GM23338 (cell line): ENCODE data around the gene NOPCHAP1. TPM values are rescaled to one million over a fixed set of nuclear protein-coding genes. Genes with fewer than 3 reads are reported as not detected.

Experiments used
- ATAC-seq: fragments of 200-7000 bp; cut with Tn5 transposase; 3 replicates; pipeline ENCODE4 v1.9.1; 2020
- DNase-seq: peaks from one replicate; pipeline ENCODE4 v3.0.0-alpha.2; 2015; ENCODE audit warnings: low spot score
- H2AFZ ChIP-seq: fragments of 200-600 bp; sonication (generic); 2 replicates; pipeline ENCODE4 v1.8.0; 2016; ENCODE audit warnings: antibody characterized with exemption, mild to moderate bottlenecking, moderate library complexity
- H3F3A ChIP-seq: fragments of 200-600 bp; sonication (generic); replicated peaks from 2 replicates; pipeline ENCODE4 v1.8.0; 2017; ENCODE audit warnings: antibody characterized with exemption, mixed run types, low read depth
- H3K27ac ChIP-seq: fragments of 200-600 bp; sonication (generic); 2 replicates; pipeline ENCODE4 v1.6.1; 2016; ENCODE audit warnings: low read depth
- H3K27me3 ChIP-seq: fragments of 200-600 bp; sonication (generic); 2 replicates; pipeline ENCODE4 v1.8.0; 2016; ENCODE audit warnings: mild to moderate bottlenecking, mixed run types, moderate library complexity; ENCODE audit not compliant: insufficient read depth
- H3K36me3 ChIP-seq: fragments of 200-600 bp; sonication (generic); 2 replicates; pipeline ENCODE4 v1.8.0; 2016; ENCODE audit warnings: mild to moderate bottlenecking; ENCODE audit not compliant: insufficient read depth
- H3K4me1 ChIP-seq: fragments of 200-600 bp; sonication (generic); 2 replicates; pipeline ENCODE4 v1.8.0; 2016; ENCODE audit warnings: mild to moderate bottlenecking, moderate library complexity; ENCODE audit not compliant: insufficient read depth
- H3K4me2 ChIP-seq: fragments of 200-600 bp; sonication (generic); 2 replicates; pipeline ENCODE4 v1.7.1; 2017; ENCODE audit warnings: mixed run types
- H3K4me3 ChIP-seq: fragments of 200-600 bp; sonication (generic); 2 replicates; pipeline ENCODE4 v1.6.1; 2016; ENCODE audit warnings: mixed run types
- H3K79me2 ChIP-seq: fragments of 200-600 bp; sonication (generic); replicated peaks from 2 replicates; pipeline ENCODE4 v1.8.0; 2017; ENCODE audit warnings: mild to moderate bottlenecking; ENCODE audit not compliant: insufficient read depth
- H3K9me2 ChIP-seq: fragments of 200-600 bp; sonication (generic); 2 replicates; pipeline ENCODE4 v1.8.0; 2017; ENCODE audit not compliant: insufficient read depth
- H4K20me1 ChIP-seq: fragments of 200-600 bp; sonication (generic); replicated peaks from 2 replicates; pipeline ENCODE4 v1.8.0; 2017; ENCODE audit warnings: mild to moderate bottlenecking; ENCODE audit not compliant: insufficient read depth
- H3K27ac Mint-ChIP-seq: 2 replicates; pipeline ENCODE4 v1.8.0; 2020; ENCODE audit warnings: inconsistent platforms, mild to moderate bottlenecking, moderate library complexity, mixed read lengths
- H3K27me3 Mint-ChIP-seq: 3 replicates; pipeline ENCODE4 v1.8.0; 2022; ENCODE audit warnings: low read depth, mild to moderate bottlenecking, moderate library complexity, mixed read lengths, inconsistent platforms; ENCODE audit not compliant: insufficient read depth, poor library complexity
- H3K36me3 Mint-ChIP-seq: 3 replicates; pipeline ENCODE4 v1.8.0; 2021; ENCODE audit warnings: low read depth, mild to moderate bottlenecking, inconsistent platforms, moderate library complexity, mixed read lengths
- H3K4me1 Mint-ChIP-seq: 3 replicates; pipeline ENCODE4 v1.8.0; 2020; ENCODE audit warnings: mild to moderate bottlenecking, inconsistent platforms, mixed read lengths
- H3K4me3 Mint-ChIP-seq: 3 replicates; pipeline ENCODE4 v1.8.0; 2021; ENCODE audit warnings: moderate library complexity, mild to moderate bottlenecking, inconsistent platforms, mixed read lengths
- H3K9me3 Mint-ChIP-seq: 3 replicates; pipeline ENCODE4 v1.8.0; 2020; ENCODE audit warnings: moderate library complexity, mild to moderate bottlenecking, inconsistent platforms, mixed read lengths
- CREB1 ChIP-seq: fragments of 250-450 bp; sonication (Bioruptor Pico); IDR thresholded peaks from 2 replicates; pipeline ENCODE4 v1.5.0; 2020; ENCODE audit warnings: low read depth, mild to moderate bottlenecking, moderate library complexity
- CTCF ChIP-seq, 2 experiments: fragments of 200-600 bp in 1 of 2; sonication (generic) in 1 of 2; conservative IDR thresholded peaks; 2 replicates each; pipeline versions ENCODE4 v1.5.1 to v1.6.1; 2016 to 2017; ENCODE audit warnings: antibody characterized with exemption in 2 of 2, low read depth in 2 of 2, mild to moderate bottlenecking in 2 of 2, moderate library complexity in 1 of 2
- ETS1 ChIP-seq: IDR thresholded peaks from 2 replicates; pipeline ENCODE4 v1.6.1; 2016; ENCODE audit warnings: antibody characterized with exemption
- EZH2 ChIP-seq: fragments of 200-600 bp; sonication (generic); IDR thresholded peaks from one replicate; pipeline ENCODE4 v1.8.0; 2017; ENCODE audit warnings: antibody characterized with exemption, mild to moderate bottlenecking, low read depth; ENCODE audit not compliant: unreplicated experiment
- EZH2phosphoT487 ChIP-seq: fragments of 200-600 bp; sonication (generic); IDR thresholded peaks from one replicate; pipeline ENCODE4 v1.8.1; 2018; ENCODE audit warnings: antibody characterized with exemption; ENCODE audit not compliant: unreplicated experiment
- JUNB ChIP-seq: IDR thresholded peaks from one replicate; pipeline ENCODE4 v1.6.1; 2016; ENCODE audit warnings: antibody characterized with exemption; ENCODE audit not compliant: unreplicated experiment
- NANOG ChIP-seq: IDR thresholded peaks from 2 replicates; pipeline ENCODE4 v1.6.1; 2016; ENCODE audit warnings: antibody characterized with exemption, borderline replicate concordance
- POLR2AphosphoS5 ChIP-seq: IDR thresholded peaks from 2 replicates; pipeline ENCODE4 v1.6.1; 2016; ENCODE audit warnings: antibody characterized with exemption, low read depth
- REST ChIP-seq: IDR thresholded peaks from one replicate; pipeline ENCODE4 v1.6.1; 2018; ENCODE audit warnings: antibody characterized with exemption; ENCODE audit not compliant: unreplicated experiment
- STAT1 ChIP-seq: IDR thresholded peaks from one replicate; pipeline ENCODE4 v1.6.1; 2016; ENCODE audit warnings: antibody characterized with exemption; ENCODE audit not compliant: unreplicated experiment
- ZNF114 ChIP-seq: fragments of 250-450 bp; sonication (Bioruptor Pico); IDR thresholded peaks from 2 replicates; pipeline ENCODE4 v1.5.0; 2020; ENCODE audit warnings: mild to moderate bottlenecking, moderate library complexity
- ZNF331 ChIP-seq: fragments of 250-450 bp; sonication (Bioruptor Pico); IDR thresholded peaks from 2 replicates; pipeline ENCODE4 v1.5.0; 2020; ENCODE audit warnings: low read depth, mild to moderate bottlenecking, moderate library complexity
- ZNF462 ChIP-seq: fragments of 250-450 bp; sonication (Bioruptor Pico); IDR thresholded peaks from 2 replicates; pipeline ENCODE4 v1.5.0; 2020; ENCODE audit warnings: mild to moderate bottlenecking, moderate library complexity
- polyA plus RNA-seq: library from polyadenylated mRNA; unstranded; fragments of >200 nt; fragmentation: Nextera tagmentation; extraction: Ambion mirVana; gene quantifications from 2 replicates; pipeline ENCODE4 v1.2.1, GENCODE V29; 2016
- total RNA-seq: library from RNA; depleted of rRNA; stranded (reverse); fragments of >200 nt; shearing (Covaris generic); gene quantifications from 2 replicates; pipeline ENCODE4 v1.2.3, GENCODE V29; 2014

NOPCHAP1 gene
- total and polyA plus RNA-seq, 2 experiments from 2014 or later: 14.7 to 221 TPM

GRCh38 chr12:104969343-104969742 lies 16.8 kb upstream of the NOPCHAP1 start:
- peaks cover 2% of the 10 kb centered on the region for H3K27me3 Mint-ChIP-seq
- H3K4me2 ChIP-seq: no peak overlapping the region
- TF ChIP-seq ZNF114 (CRISPR knock-in tag): no peak
- no peak for TF ChIP-seq ZNF462 (CRISPR knock-in tag)
- TF ChIP-seq EZH2: no peak
- TF ChIP-seq CTCF (conservative IDR thresholded peaks at IDR 0.05; ENCODE audit: low read depth in 2 of 2): no peak
- no peak for TF ChIP-seq ZNF331
- TF ChIP-seq POLR2AphosphoS5: no peak
- no peak for TF ChIP-seq REST
- TF ChIP-seq CREB1: no peak
- TF ChIP-seq EZH2phosphoT487: no peak
- TF ChIP-seq ETS1: no peak
- no peak for TF ChIP-seq NANOG
- no peak for TF ChIP-seq JUNB
- no peak for TF ChIP-seq STAT1
- H3K9me3 Mint-ChIP-seq: no peaks in the 10 kb centered on the region
- no peak overlapping the region for H3K4me3 ChIP-seq
- no peaks in the 10 kb centered on the region for H3K36me3 Mint-ChIP-seq
- DNase-seq (no peak), ATAC-seq (no peak)
- H2AFZ ChIP-seq: no peak overlapping the region
- no peak overlapping the region for H3K27ac Mint-ChIP-seq
- no peaks in the 10 kb centered on the region for H3K4me1 ChIP-seq
- no peaks in the 10 kb centered on the region for H3K79me2 ChIP-seq
- no peaks in the 10 kb centered on the region for H3K9me2 ChIP-seq
- no peaks in the 10 kb centered on the region for H3K36me3 ChIP-seq
- no peak overlapping the region for H3K4me3 Mint-ChIP-seq
- no peaks in the 10 kb centered on the region for H3K4me1 Mint-ChIP-seq
- no peaks in the 10 kb centered on the region for H3K27me3 ChIP-seq
- no peaks in the 10 kb centered on the region for H4K20me1 ChIP-seq
- H3K27ac ChIP-seq: no peak overlapping the region
- no peaks in the 10 kb centered on the region for H3F3A ChIP-seq
